ENCODE results near the gene WIPF2. TPM values are rescaled to one million over a fixed set of nuclear protein-coding genes. Genes with fewer than 3 reads are reported as not detected.

Gene WIPF2
- total and polyA plus RNA-seq, 2 donors (not counting 1 experiment from before 2014, with no cell fraction given), result 7.7 to 48.4 TPM

GRCh38 chr17:40286473-40286872 lies 67.4 kb downstream of the WIPF2 start:
- CTCF ChIA-PET, result interaction anchor here (0.6 to 0.7 kb wide), 2 partner anchors 9 to 18 kb away, joined by 3 to 4 read pairs; no protein-coding TSS in a partner anchor
- H3K79me2 ChIP-seq (ENCODE audit: control insufficient read depth, insufficient read depth, low read length), result no peaks in the 10 kb centered on the region
- TF ChIP-seq CTCF (IDR thresholded peaks at IDR 0.05) (no peak), EZH2 (IDR thresholded peaks at IDR 0.05; ENCODE audit: borderline replicate concordance, insufficient read depth, low read depth, low read length, poor library complexity, severe bottlenecking) (no peak)
- no peak for ATAC-seq (ENCODE audit: low read depth)
- no peaks in the 10 kb centered on the region for H3K9me3 ChIP-seq (ENCODE audit: control extremely low read depth in 1 of 3, control insufficient read depth in 2 of 3, insufficient read depth in 1 of 3, low read length in 2 of 3)
- no peak overlapping the region for H3K4me2 ChIP-seq (replicated peaks; ENCODE audit: low read depth, low read length, poor library complexity, severe bottlenecking)
- intact Hi-C loops (cut with micrococcal nuclease), result loop anchor here (5.0 kb wide), 1 partner anchor 131 kb away; the partner anchor contains the start of gene TOP2A
- peak overlapping the region in 1 of 2 donors; percentile 35 for H3K27ac ChIP-seq (ENCODE audit: low read length in 2 of 2)
- H3K4me3 Mint-ChIP-seq, result no peak overlapping the region
- H3K4me1 Mint-ChIP-seq, result peaks cover 15% of the 10 kb centered on the region
- no CpG with 5 or more reads among the region's 2 CpGs for WGBS (ENCODE audit: insufficient coverage)
- H4K20me1 ChIP-seq (ENCODE audit: control insufficient read depth, insufficient read depth, low read length, poor library complexity, severe bottlenecking), result no peaks in the 10 kb centered on the region
- peaks cover 0 to 8% of the 10 kb centered on the region in 2 experiments for H3K36me3 ChIP-seq (replicated peaks in 1 of 2; ENCODE audit: control extremely low read depth in 1 of 2, control insufficient read depth in 1 of 2, extremely low read depth in 1 of 2, insufficient read depth in 2 of 2, low read length in 1 of 2)
- no peak overlapping the region for H3K4me3 ChIP-seq (ENCODE audit: control extremely low read depth in 1 of 5, extremely low read depth in 1 of 5, insufficient read depth in 1 of 5, low read depth in 2 of 5, low read length in 4 of 5)
- H3K27me3 Mint-ChIP-seq, result no peaks in the 10 kb centered on the region
- no peak overlapping the region for H3K27ac Mint-ChIP-seq
- no peaks in the 10 kb centered on the region for H3K27me3 ChIP-seq (replicated peaks in 1 of 4; ENCODE audit: control extremely low read depth in 1 of 4, control insufficient read depth in 3 of 4, insufficient read depth in 4 of 4, low read length in 3 of 4)
- no peak overlapping the region for H3K9ac ChIP-seq (ENCODE audit: low read length)
- H3K4me1 ChIP-seq (ENCODE audit: control insufficient read depth in 2 of 2, insufficient read depth in 2 of 2, low read length in 2 of 2), result peaks cover 9 to 11% of the 10 kb centered on the region in 2 donors
- H2AFZ ChIP-seq (ENCODE audit: insufficient read depth, low read depth, low read length, poor library complexity, severe bottlenecking), result no peak overlapping the region
- POLR2A ChIA-PET, result no interaction called here
- no peaks in the 10 kb centered on the region for H3K9me3 Mint-ChIP-seq (ENCODE audit: insufficient read depth)
- DNase-seq, result no peak

GRCh38 chr17:40287159-40287493 lies 68.0 kb downstream of the WIPF2 start:
- Mint-ChIP-seq H3K4me3 (peak overlapping the region; percentile 97), H3K27me3 (no peaks in the 10 kb centered on the region), H3K4me1 (peaks cover 15% of the 10 kb centered on the region), H3K9me3 (ENCODE audit: insufficient read depth) (no peaks in the 10 kb centered on the region), H3K27ac (peak overlapping the region; percentile 70)
- Histone ChIP-seq H3K36me3 (replicated peaks in 1 of 2; ENCODE audit: control extremely low read depth in 1 of 2, control insufficient read depth in 1 of 2, extremely low read depth in 1 of 2, insufficient read depth in 2 of 2, low read length in 1 of 2) (peaks cover 0 to 2% of the 10 kb centered on the region in 2 experiments), H4K20me1 (ENCODE audit: control insufficient read depth, insufficient read depth, low read length, poor library complexity, severe bottlenecking) (no peaks in the 10 kb centered on the region), H3K9me3 (ENCODE audit: control extremely low read depth in 1 of 3, control insufficient read depth in 2 of 3, insufficient read depth in 1 of 3, low read length in 2 of 3) (no peaks in the 10 kb centered on the region), H2AFZ (ENCODE audit: insufficient read depth, low read depth, low read length, poor library complexity, severe bottlenecking) (peak overlapping the region; percentile 54), H3K79me2 (ENCODE audit: control insufficient read depth, insufficient read depth, low read length) (no peaks in the 10 kb centered on the region), H3K9ac (ENCODE audit: low read length) (no peak overlapping the region), H3K4me2 (replicated peaks; ENCODE audit: low read depth, low read length, poor library complexity, severe bottlenecking) (peak overlapping the region; percentile 53), H3K4me3 (ENCODE audit: control extremely low read depth in 1 of 5, extremely low read depth in 1 of 5, insufficient read depth in 1 of 5, low read depth in 2 of 5, low read length in 4 of 5) (peak overlapping the region in 1 of 5 experiments; percentile 4), H3K27me3 (replicated peaks in 1 of 4; ENCODE audit: control extremely low read depth in 1 of 4, control insufficient read depth in 3 of 4, insufficient read depth in 4 of 4, low read length in 3 of 4) (no peaks in the 10 kb centered on the region), H3K27ac (ENCODE audit: low read length in 2 of 2) (peak overlapping the region in 1 of 2 donors; percentile 35), H3K4me1 (ENCODE audit: control insufficient read depth in 2 of 2, insufficient read depth in 2 of 2, low read length in 2 of 2) (peaks cover 9 to 11% of the 10 kb centered on the region in 2 donors)
- CTCF ChIA-PET, result no interaction called here
- intact Hi-C loops (cut with micrococcal nuclease), result loop anchor here (1.0 to 5.0 kb wide), 3 partner anchors 68 to 174 kb away; partner anchors contain the start of genes TOP2A and WIPF2
- POLR2A ChIA-PET, result no interaction called here
- no peak for ATAC-seq (ENCODE audit: low read depth)
- TF ChIP-seq CTCF (IDR thresholded peaks at IDR 0.05) (no peak), EZH2 (IDR thresholded peaks at IDR 0.05; ENCODE audit: borderline replicate concordance, insufficient read depth, low read depth, low read length, poor library complexity, severe bottlenecking) (no peak)
- WGBS (ENCODE audit: insufficient coverage), result 14% methylated on average over 2 of the region's 4 CpGs
- no peak for DNase-seq
